ES-I3 (cell line): ENCODE measurements around the gene ZNF365.
"Not testable (repeated sequence)": the region's sequence is repeated elsewhere in the genome, so short reads cannot be mapped to it uniquely, and the experiment has no call there.

Experiments used
- H3K36me3 ChIP-seq: 2 replicates; pipeline ENCODE4 v1.6.1; 2013; ENCODE audit warnings: mild to moderate bottlenecking, low read length, control low read depth, moderate library complexity; ENCODE audit not compliant: insufficient read depth
- H3K4me1 ChIP-seq: 2 replicates; pipeline ENCODE4 v1.6.1; 2013; ENCODE audit warnings: mild to moderate bottlenecking, control low read depth, low read length; ENCODE audit not compliant: insufficient read depth
- H3K9ac ChIP-seq: 2 replicates; pipeline ENCODE4 v1.6.1; 2013; ENCODE audit warnings: low read depth, mild to moderate bottlenecking, low read length, moderate library complexity
- H3K9me3 ChIP-seq: 2 replicates; pipeline ENCODE4 v1.6.1; 2013; ENCODE audit warnings: mild to moderate bottlenecking, low read length, moderate library complexity; ENCODE audit not compliant: control insufficient read depth, insufficient read depth

Gene ZNF365

GRCh38 chr10:62386356-62387320 lies 12.5 kb downstream of the ZNF365 start:
- Histone ChIP-seq H3K9me3 (no peaks in the 10 kb centered on the region), H3K4me1 (no peaks in the 10 kb centered on the region), H3K9ac (no peak overlapping the region), H3K36me3 (no peaks in the 10 kb centered on the region)

- H3K4me1 ChIP-seq: no peaks in the 10 kb centered on the region
- H3K9me3 ChIP-seq: no peaks in the 10 kb centered on the region
These were observed 14.2 kb downstream of the ZNF365 start for GRCh38 chr10:62388328-62388727.

GRCh38 chr10:62390497-62391176 lies 16.5 kb downstream of the ZNF365 start:
- Histone ChIP-seq H3K9me3 (no peaks in the 10 kb centered on the region), H3K9ac (no peak overlapping the region), H3K4me1 (no peaks in the 10 kb centered on the region), H3K36me3 (no peaks in the 10 kb centered on the region)

More at GRCh38 chr10:62388328-62388727, 14.2 kb downstream of the ZNF365 start:
- H3K9ac ChIP-seq: no peak overlapping the region
- H3K36me3 ChIP-seq: no peaks in the 10 kb centered on the region

GRCh38 chr10:62393237-62393636 lies 19.1 kb downstream of the ZNF365 start:
- no peaks in the 10 kb centered on the region for H3K9me3 ChIP-seq
- no peaks in the 10 kb centered on the region for H3K4me1 ChIP-seq
- no peak overlapping the region for H3K9ac ChIP-seq
- no peaks in the 10 kb centered on the region for H3K36me3 ChIP-seq

GRCh38 chr10:62394556-62395018 lies 20.4 kb downstream of the ZNF365 start:
- Histone ChIP-seq H3K36me3 (no peaks in the 10 kb centered on the region), H3K9ac (no peak overlapping the region), H3K9me3 (no peaks in the 10 kb centered on the region), H3K4me1 (no peaks in the 10 kb centered on the region)

GRCh38 chr10:62395892-62396291 lies 21.7 kb downstream of the ZNF365 start:
- Histone ChIP-seq H3K4me1 (no peaks in the 10 kb centered on the region), H3K9ac (no peak overlapping the region)

GRCh38 chr10:62396864-62397263 lies 22.7 kb downstream of the ZNF365 start:
- Histone ChIP-seq H3K9me3 (no peaks in the 10 kb centered on the region), H3K36me3 (no peaks in the 10 kb centered on the region), H3K4me1 (no peaks in the 10 kb centered on the region), H3K9ac (no peak overlapping the region)

More at GRCh38 chr10:62395892-62396291, 21.7 kb downstream of the ZNF365 start:
- Histone ChIP-seq H3K36me3 (no peaks in the 10 kb centered on the region), H3K9me3 (no peaks in the 10 kb centered on the region)

GRCh38 chr10:62399211-62399610 lies 25.0 kb downstream of the ZNF365 start:
- Histone ChIP-seq H3K36me3 (no peaks in the 10 kb centered on the region), H3K9me3 (no peaks in the 10 kb centered on the region; the same call in 1 of the 2 replicates), H3K4me1 (no peaks in the 10 kb centered on the region), H3K9ac (no peak overlapping the region)

- Histone ChIP-seq H3K9ac (no peak overlapping the region), H3K36me3 (no peaks in the 10 kb centered on the region), H3K4me1 (no peaks in the 10 kb centered on the region), H3K9me3 (no peaks in the 10 kb centered on the region; the same call in 1 of the 2 replicates)
These were observed 28.3 kb downstream of the ZNF365 start for GRCh38 chr10:62402508-62402907.

- not testable (repeated sequence) for H3K9ac ChIP-seq, H3K36me3 ChIP-seq, H3K4me1 ChIP-seq, H3K9me3 ChIP-seq
These were observed 36.4 kb downstream of the ZNF365 start for GRCh38 chr10:62410528-62410927.

GRCh38 chr10:62410934-62411333 lies 36.8 kb downstream of the ZNF365 start:
- not testable (repeated sequence) for H3K4me1 ChIP-seq, H3K9ac ChIP-seq, H3K9me3 ChIP-seq, H3K36me3 ChIP-seq

GRCh38 chr10:62413048-62413447 lies 38.9 kb downstream of the ZNF365 start:
- no peak overlapping the region for H3K9ac ChIP-seq
- no peaks in the 10 kb centered on the region for H3K9me3 ChIP-seq
- no peaks in the 10 kb centered on the region for H3K4me1 ChIP-seq
- no peaks in the 10 kb centered on the region for H3K36me3 ChIP-seq

GRCh38 chr10:62413652-62414051 lies 39.5 kb downstream of the ZNF365 start:
- H3K4me1 ChIP-seq: no peaks in the 10 kb centered on the region
- H3K36me3 ChIP-seq: no peaks in the 10 kb centered on the region
- H3K9ac ChIP-seq: no peak overlapping the region
- no peaks in the 10 kb centered on the region for H3K9me3 ChIP-seq

GRCh38 chr10:62414359-62414758 lies 40.2 kb downstream of the ZNF365 start:
- H3K36me3 ChIP-seq: no peaks in the 10 kb centered on the region
- no peaks in the 10 kb centered on the region for H3K9me3 ChIP-seq
- no peaks in the 10 kb centered on the region for H3K4me1 ChIP-seq
- no peak overlapping the region for H3K9ac ChIP-seq
